Omental fat pad (tissue), 4 donors: ENCODE results near the gene C4orf33. TPM values are rescaled to one million over a fixed set of nuclear protein-coding genes. Genes with fewer than 3 reads are reported as not detected.
"Not testable (repeated sequence)": the region's sequence is repeated elsewhere in the genome, so short reads cannot be mapped to it uniquely, and the experiment has no call there.

ENCODE experiments used
- ATAC-seq: fragments of 150-250 bp; one replicate; pipeline ENCODE4 v1.9.1; 2016; ENCODE audit warnings: mild to moderate bottlenecking, moderate library complexity; ENCODE audit not compliant: low FRiP score
- DNase-seq: peaks from one replicate; pipeline ENCODE4 v3.0.0-alpha.2; 2019; ENCODE audit warnings: low spot score
- total RNA-seq, 4 donors: library from RNA; depleted of rRNA; stranded (reverse); fragments of >200 nt; gene quantifications; one replicate each; pipeline ENCODE4 v1.1.0, GENCODE V29; 2016
- TF ChIP-seq, protein P1 (sequence below), 3 donors: fragments of 450-650 bp; IDR thresholded peaks; one replicate each; pipeline ENCODE4 v1.5.1; 2016 to 2017; ENCODE audit warnings: antibody characterized with exemption in 3 of 3, mild to moderate bottlenecking in 3 of 3, moderate library complexity in 2 of 3

C4orf33 gene
- total RNA-seq, result 10 to 100 TPM in 2 of 4 donors, 1 to 10 TPM in 2; 6.0 to 24.4 (median 10.4) TPM

GRCh38 chr4:129095811-129096454 is at the start of gene C4orf33:
TSS of gene C4orf33 (plus strand) at chr4:129096152. CDS start at chr4:129102611, 6,459 bp downstream.
- TF ChIP-seq, protein P1, sequence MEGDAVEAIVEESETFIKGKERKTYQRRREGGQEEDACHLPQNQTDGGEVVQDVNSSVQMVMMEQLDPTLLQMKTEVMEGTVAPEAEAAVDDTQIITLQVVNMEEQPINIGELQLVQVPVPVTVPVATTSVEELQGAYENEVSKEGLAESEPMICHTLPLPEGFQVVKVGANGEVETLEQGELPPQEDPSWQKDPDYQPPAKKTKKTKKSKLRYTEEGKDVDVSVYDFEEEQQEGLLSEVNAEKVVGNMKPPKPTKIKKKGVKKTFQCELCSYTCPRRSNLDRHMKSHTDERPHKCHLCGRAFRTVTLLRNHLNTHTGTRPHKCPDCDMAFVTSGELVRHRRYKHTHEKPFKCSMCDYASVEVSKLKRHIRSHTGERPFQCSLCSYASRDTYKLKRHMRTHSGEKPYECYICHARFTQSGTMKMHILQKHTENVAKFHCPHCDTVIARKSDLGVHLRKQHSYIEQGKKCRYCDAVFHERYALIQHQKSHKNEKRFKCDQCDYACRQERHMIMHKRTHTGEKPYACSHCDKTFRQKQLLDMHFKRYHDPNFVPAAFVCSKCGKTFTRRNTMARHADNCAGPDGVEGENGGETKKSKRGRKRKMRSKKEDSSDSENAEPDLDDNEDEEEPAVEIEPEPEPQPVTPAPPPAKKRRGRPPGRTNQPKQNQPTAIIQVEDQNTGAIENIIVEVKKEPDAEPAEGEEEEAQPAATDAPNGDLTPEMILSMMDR (IDR thresholded peaks at IDR 0.05), result no peak
- DNase-seq (peak; percentile 49), ATAC-seq (peak; percentile 42)

- ATAC-seq (no peak), DNase-seq (no peak)
- TF ChIP-seq, protein P1 (IDR thresholded peaks at IDR 0.05), result no peak
Measured at GRCh38 chr4:129059028-129059427, 36.9 kb upstream of the C4orf33 start.

GRCh38 chr4:129062580-129062979 is 33.4 kb upstream of the C4orf33 start:
- ATAC-seq (no peak), DNase-seq (no peak)
- TF ChIP-seq, protein P1 (IDR thresholded peaks at IDR 0.05), result no peak

DNA sequence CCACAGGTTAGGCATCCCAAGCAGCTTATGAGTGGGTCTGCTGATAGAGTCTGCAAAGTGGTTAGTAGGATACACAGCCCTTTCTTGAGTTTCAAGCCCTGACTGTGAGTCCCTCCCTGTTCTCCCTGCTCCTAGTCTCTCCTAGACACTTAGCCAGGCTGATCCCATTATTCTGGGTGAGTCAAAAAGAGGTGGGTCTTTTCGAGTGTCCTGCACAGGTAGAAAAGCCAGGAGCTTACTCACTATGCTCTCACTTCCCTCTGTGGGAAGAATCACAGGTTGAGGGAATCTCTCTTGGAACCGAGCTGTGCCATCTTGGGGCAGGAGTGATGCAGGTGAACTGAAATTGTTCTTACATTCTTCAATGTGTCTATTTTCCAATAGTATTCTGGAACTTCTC is 32.3 kb upstream of the C4orf33 start:
- TF ChIP-seq, protein P1 (IDR thresholded peaks at IDR 0.05), result no peak
- no peak for DNase-seq
- no peak for ATAC-seq

DNA sequence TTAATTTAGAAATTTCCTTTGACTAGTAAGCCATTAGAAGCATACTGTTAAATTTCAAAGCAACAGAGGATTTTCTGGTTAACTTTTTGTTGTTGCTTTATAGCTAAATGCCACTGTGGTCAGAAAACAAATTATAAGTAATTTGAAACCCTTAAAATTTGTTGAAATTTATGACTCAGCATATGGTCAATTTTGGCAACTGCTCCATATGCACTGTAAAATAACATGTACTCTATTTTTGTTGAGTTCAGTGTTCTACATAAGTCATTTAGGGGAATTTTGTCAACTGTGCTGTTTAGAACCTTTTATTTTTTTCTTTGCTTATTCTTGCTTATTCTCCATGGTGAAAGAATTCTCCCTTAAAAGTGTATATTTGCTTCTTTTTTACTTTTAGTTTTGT is 31.2 kb upstream of the C4orf33 start:
- TF ChIP-seq, protein P1 (IDR thresholded peaks at IDR 0.05), result no peak
- ATAC-seq, result no peak
- no peak for DNase-seq

DNA sequence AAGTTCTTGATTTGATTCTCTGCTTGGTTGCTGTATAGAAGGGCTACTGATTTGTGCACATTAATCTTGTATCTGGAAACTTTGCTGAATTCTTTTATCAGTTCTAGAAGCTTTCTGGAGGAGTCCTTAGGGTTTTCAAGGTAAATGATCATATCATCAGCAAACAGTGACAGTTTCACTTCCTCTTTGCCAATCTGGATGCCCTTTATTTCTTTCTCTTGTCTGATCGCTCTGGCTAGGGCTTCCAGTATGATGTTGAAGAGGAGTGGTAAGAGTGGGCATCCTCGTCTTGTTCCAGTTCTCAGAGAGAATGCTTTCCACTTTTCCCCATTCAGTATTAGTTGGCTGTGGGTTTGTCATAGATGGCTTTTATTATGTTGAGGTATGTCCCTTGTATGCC is 26.4 kb upstream of the C4orf33 start:
- ATAC-seq, DNase-seq: not testable (repeated sequence)

DNA sequence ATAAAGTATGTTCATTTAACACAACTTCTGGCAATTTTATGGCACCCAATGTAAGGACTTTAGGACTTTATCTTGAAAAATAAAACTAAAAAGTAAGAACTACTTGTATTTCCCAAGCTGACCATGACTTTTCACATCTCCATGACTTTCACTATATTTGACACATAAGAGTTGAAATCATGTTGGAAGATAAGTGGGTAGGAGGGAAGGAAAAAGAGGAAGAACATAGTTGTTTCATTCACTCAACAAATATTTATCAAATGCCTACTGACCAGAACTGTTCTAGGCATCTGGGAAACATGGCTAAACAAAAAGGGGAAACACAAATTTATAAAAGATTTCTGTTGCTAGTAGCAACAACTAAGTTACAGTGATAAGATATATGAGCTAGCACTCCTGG is 18.6 kb upstream of the C4orf33 start:
- TF ChIP-seq, protein P1 (IDR thresholded peaks at IDR 0.05), result no peak
- no peak for DNase-seq
- no peak for ATAC-seq
